Urothelium cell line (cell line): ENCODE results near the gene PRR14.
"Not testable (repeated sequence)": the region's sequence is repeated elsewhere in the genome, so short reads cannot be mapped to it uniquely, and the experiment has no call there.

Experiments
- DNase-seq: peaks from one replicate; pipeline ENCODE4 v3.0.0; 2011; ENCODE audit warnings: low spot score, mixed read lengths
- FAIRE-seq: peaks from 2 replicates; lab custom pipeline; 2011; peaks lifted over from hg19 to GRCh38; lab: Jason Lieb, UNC

PRR14 gene

GRCh38 chr16:30688701-30689100 lies 37.9 kb downstream of the PRR14 start:
- no peak for DNase-seq
- FAIRE-seq: no peak

DNA sequence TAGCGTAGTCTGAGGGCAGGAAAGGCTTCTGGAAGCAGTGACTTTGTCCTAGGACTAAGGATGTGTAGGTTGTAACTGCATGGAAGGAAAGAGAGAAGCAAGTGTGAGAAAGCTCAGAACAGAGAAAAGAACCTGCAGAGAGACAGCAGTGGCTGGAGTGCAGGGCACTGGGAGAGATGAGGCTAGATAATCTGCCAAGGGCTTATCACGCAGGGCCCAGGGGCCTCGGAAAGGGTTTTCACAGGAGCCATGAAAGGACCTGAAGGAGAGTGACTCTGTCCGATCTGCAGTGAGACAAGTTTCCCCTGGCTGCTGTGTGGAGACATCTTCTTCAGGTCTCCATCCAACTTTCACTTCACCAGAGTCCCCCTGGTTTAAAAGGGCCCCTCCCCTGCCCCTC lies 41.1 kb downstream of the PRR14 start:
- no peak for DNase-seq
- no peak for FAIRE-seq

DNA sequence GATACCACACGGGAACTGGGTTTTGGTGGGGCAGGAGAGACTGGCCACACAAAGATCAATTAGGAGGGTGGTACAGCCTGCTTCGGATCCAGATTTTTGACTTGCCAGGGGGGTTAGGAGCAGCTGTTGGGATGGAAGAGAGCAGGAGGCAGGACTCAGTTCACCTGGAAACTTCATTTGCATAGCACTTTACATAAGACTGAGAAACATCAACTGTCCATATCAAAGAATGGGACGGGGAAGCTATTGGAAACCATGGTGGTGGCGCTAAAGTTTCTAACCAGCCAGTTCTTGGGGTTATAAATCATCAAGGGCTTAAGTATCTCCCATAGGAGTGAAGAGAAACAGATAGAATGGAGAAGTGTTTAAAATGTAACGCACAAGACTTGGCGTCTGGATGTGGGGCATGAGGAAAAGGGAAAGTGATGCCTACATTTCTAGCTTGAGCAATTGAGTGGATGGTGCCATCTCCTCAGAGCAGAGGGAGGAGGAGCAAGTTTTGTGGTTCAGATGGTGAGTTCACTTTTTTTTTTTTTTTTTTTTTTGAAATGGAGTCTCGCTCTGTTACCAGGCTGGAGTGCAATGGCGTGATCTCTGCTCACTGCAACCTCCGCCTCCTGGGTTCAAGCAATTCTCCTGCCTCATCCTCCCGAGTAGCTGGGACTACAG lies 41.8 kb downstream of the PRR14 start:
- FAIRE-seq (no peak), DNase-seq (no peak)

DNA sequence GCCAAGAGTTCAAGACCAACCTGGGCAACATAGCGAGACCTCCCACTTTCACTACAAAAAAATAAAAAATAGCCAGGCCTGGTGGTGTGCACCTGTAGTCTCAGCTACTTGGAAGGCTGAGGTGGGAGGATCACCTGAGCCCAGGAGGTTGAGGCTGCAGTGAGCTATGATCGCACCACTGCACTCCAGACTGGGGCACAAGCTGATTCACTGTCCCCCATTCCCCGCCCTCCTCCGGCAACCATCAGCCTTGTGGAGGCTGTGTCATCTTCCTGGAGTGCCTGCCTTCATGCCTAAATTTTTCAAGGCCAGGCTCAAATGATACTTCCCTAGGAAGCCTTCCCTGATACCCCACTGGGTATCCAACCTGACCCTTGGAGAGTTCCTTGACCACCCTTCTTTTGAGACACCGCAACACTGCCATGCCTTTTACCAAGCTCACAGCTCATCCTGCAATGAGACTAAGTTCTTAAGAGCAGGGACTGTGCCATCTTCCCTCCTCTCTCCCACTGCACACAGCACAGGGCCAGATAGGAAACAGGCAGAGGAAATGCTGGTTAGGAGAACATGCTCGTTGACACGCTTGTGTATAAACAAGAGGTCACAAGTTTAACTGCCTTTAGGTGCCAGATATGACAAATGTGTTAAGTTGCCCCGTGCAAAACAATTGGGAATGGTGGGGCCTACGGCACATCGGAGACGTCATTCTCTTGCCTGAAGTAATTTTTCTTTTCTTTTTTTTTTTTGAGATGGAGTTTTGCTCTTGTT lies 44.4 kb downstream of the PRR14 start:
- FAIRE-seq (no peak), DNase-seq (no peak)

GRCh38 chr16:30696646-30697045 lies 45.9 kb downstream of the PRR14 start:
- not testable (repeated sequence) for DNase-seq, FAIRE-seq

GRCh38 chr16:30697264-30698138 lies 46.7 kb downstream of the PRR14 start:
- FAIRE-seq: no peak

GRCh38 chr16:30698139-30698815 lies 47.5 kb downstream of the PRR14 start:
- FAIRE-seq (peak; percentile 68), DNase-seq (peak; percentile 94)

More at GRCh38 chr16:30697264-30698138, 46.7 kb downstream of the PRR14 start:
- peak; percentile 93 for DNase-seq

GRCh38 chr16:30698816-30699614 lies 48.3 kb downstream of the PRR14 start, which contains the start of gene SRCAP:
Gene SRCAP, plus strand, starts transcription at chr16:30699171. Its CDS starts 1,654 bp downstream, at chr16:30700825.
- DNase-seq: peak; percentile 89
- FAIRE-seq: no peak

DNA sequence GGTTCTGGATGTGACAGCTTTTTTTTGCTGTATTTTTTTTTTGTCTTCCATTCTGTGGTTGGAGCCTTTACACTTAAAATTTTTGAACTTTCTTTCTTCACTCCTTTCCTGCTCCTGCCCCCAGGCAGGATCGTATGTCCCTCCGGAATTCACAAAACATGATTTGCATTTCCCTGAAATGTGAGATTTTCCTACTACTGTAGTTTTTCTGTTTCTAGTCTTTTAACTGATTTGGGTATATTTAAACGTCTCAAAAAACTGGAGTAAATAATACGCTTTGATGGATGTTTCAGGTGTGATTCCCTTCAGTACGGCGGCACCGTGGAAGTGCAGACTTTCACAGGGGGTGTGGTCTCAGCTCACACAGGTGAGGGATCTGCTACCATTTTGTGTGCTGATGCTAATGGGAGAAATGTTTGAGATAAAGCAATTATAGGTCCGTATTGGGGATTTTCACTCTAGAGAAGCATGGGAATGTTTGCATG lies 48.9 kb downstream of the PRR14 start:
- FAIRE-seq: no peak
- DNase-seq: no peak

DNA sequence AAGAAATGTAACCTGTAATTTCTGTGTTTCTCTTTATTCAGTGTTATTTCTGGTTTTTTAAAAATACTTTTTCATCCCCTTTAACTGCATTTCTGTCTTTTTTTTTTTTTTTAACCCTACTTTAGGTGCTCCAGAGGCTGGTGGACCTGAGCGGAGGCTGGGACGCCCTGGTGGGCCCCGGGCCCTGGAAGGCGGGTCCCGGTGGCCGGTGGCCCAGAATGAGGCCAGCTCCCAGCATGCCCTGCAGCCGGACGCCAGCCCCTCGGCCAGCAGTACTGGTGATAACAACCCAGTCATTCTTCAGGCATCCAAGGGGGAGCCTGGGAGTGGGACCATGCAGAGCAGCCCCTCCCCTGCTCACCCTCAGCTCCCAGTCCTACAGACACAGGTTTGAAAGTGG lies 49.7 kb downstream of the PRR14 start:
- DNase-seq (no peak), FAIRE-seq (no peak)

DNA sequence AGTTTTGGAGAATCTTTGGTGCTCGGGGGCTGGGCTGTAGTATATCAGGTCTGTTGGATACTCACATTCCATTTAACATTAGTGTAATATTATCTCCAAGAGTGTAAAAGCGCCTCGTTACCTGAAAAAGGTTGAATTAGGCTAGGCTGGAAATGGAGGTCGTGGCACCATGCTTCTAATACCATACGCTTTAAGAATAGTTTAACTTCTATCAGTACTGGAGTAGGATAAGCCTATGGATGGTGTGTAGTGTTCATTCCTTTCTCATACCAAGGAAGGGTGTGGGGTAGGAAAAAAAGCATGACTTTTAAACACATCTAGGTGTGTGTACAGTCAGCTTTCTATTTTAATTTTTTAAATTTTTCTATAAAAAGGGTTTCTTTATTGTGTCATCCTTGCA lies 50.2 kb downstream of the PRR14 start:
- DNase-seq (no peak), FAIRE-seq (no peak)

DNA sequence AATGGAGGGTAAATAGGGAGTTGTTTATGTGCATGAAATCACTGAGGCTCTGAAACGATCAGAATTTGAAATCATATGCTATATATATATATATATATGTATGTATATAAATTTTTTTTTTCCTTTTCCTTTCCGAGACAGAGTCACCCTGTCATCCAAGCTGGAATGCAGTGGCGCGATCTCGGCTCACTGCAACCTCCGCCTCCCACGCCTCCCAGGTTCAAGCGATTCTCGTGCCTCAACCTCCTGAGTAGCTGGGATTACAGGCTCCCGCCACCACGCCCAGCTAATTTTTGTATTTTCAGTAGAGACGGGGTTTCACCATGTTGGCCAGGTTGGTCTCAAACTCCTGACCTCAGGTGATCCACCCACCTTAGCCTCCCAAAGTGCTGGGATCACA lies 52.3 kb downstream of the PRR14 start:
- FAIRE-seq, DNase-seq: not testable (repeated sequence)

GRCh38 chr16:30703971-30704370 lies 53.2 kb downstream of the PRR14 start:
- no peak for FAIRE-seq
- DNase-seq: no peak
